Parathyroid adenoma (tissue), 2 donors: Measurements from ENCODE around the gene GPC6.

ENCODE experiments used
- H2AFZ ChIP-seq: fragments of 300-600 bp; sonication (generic); one replicate; pipeline ENCODE4 v1.7.0; 2017; ENCODE audit warnings: antibody characterized with exemption, mild to moderate bottlenecking
- H3K27ac ChIP-seq: fragments of 300-600 bp; sonication (generic); one replicate; pipeline ENCODE4 v1.7.0; 2017
- H3K27me3 ChIP-seq: fragments of 300-600 bp; sonication (generic); one replicate; pipeline ENCODE4 v1.7.0; 2017; ENCODE audit warnings: low read length; ENCODE audit not compliant: control insufficient read depth, insufficient read depth
- H3K36me3 ChIP-seq: fragments of 300-600 bp; sonication (generic); one replicate; pipeline ENCODE4 v1.7.0; 2017; ENCODE audit warnings: low read length; ENCODE audit not compliant: control insufficient read depth, insufficient read depth
- H3K4me1 ChIP-seq: fragments of 300-600 bp; sonication (generic); one replicate; pipeline ENCODE4 v1.7.0; 2017; ENCODE audit warnings: control low read depth
- H3K4me2 ChIP-seq: fragments of 300-600 bp; sonication (generic); one replicate; pipeline ENCODE4 v1.7.0; 2017; ENCODE audit warnings: low read length
- H3K4me3 ChIP-seq: fragments of 300-600 bp; sonication (generic); one replicate; pipeline ENCODE4 v1.7.0; 2017; ENCODE audit warnings: low read depth, low read length
- H3K79me2 ChIP-seq: fragments of 300-600 bp; sonication (generic); one replicate; pipeline ENCODE4 v1.7.0; 2017; ENCODE audit warnings: control low read depth
- H3K9ac ChIP-seq: fragments of 300-600 bp; sonication (generic); one replicate; pipeline ENCODE4 v1.7.0; 2017; ENCODE audit warnings: mild to moderate bottlenecking
- H3K9me3 ChIP-seq: fragments of 300-600 bp; sonication (generic); one replicate; pipeline ENCODE4 v1.7.0; 2017; ENCODE audit warnings: low read length; ENCODE audit not compliant: control insufficient read depth
- CTCF ChIP-seq: fragments of 300-600 bp; sonication (generic); IDR thresholded peaks from one replicate; pipeline ENCODE4 v1.7.0; 2017; ENCODE audit warnings: antibody characterized with exemption, mild to moderate bottlenecking
- donor health status: primary hyperparathyroidism.

GPC6 gene

GRCh38 chr13:94267581-94268366, 1041.2 kb downstream of the GPC6 start:
- no peak overlapping the region for H3K9ac ChIP-seq
- no peak overlapping the region for H3K27ac ChIP-seq
- no peaks in the 10 kb centered on the region for H3K27me3 ChIP-seq
- H3K4me1 ChIP-seq, result no peaks in the 10 kb centered on the region
- H3K79me2 ChIP-seq, result no peaks in the 10 kb centered on the region
- TF ChIP-seq CTCF, result no peak
- H3K9me3 ChIP-seq, result no peaks in the 10 kb centered on the region
- H3K4me3 ChIP-seq, result no peak overlapping the region
- no peaks in the 10 kb centered on the region for H3K36me3 ChIP-seq
- no peak overlapping the region for H3K4me2 ChIP-seq
- no peak overlapping the region for H2AFZ ChIP-seq

- Histone ChIP-seq H3K9me3 (no peaks in the 10 kb centered on the region), H3K79me2 (no peaks in the 10 kb centered on the region), H3K4me1 (no peaks in the 10 kb centered on the region), H3K27me3 (no peaks in the 10 kb centered on the region), H2AFZ (no peak overlapping the region), H3K36me3 (no peaks in the 10 kb centered on the region), H3K27ac (no peak overlapping the region), H3K9ac (no peak overlapping the region), H3K4me3 (no peak overlapping the region), H3K4me2 (no peak overlapping the region)
- no peak for TF ChIP-seq CTCF
Observed at GRCh38 chr13:94268661-94269060, 1042.1 kb downstream of the GPC6 start.

GRCh38 chr13:94269557-94269956, 1043.0 kb downstream of the GPC6 start:
- Histone ChIP-seq H3K36me3 (no peaks in the 10 kb centered on the region), H3K27me3 (no peaks in the 10 kb centered on the region), H3K9me3 (no peaks in the 10 kb centered on the region), H3K4me2 (no peak overlapping the region), H3K27ac (no peak overlapping the region), H3K79me2 (no peaks in the 10 kb centered on the region), H2AFZ (no peak overlapping the region), H3K9ac (no peak overlapping the region), H3K4me1 (no peaks in the 10 kb centered on the region), H3K4me3 (no peak overlapping the region)
- no peak for TF ChIP-seq CTCF

GRCh38 chr13:94270556-94270955, 1043.9 kb downstream of the GPC6 start:
- Histone ChIP-seq H3K36me3 (no peaks in the 10 kb centered on the region), H3K4me3 (no peak overlapping the region), H3K27me3 (no peaks in the 10 kb centered on the region), H2AFZ (no peak overlapping the region), H3K9me3 (no peaks in the 10 kb centered on the region), H3K79me2 (no peaks in the 10 kb centered on the region), H3K27ac (no peak overlapping the region), H3K9ac (no peak overlapping the region), H3K4me1 (no peaks in the 10 kb centered on the region), H3K4me2 (no peak overlapping the region)
- no peak for TF ChIP-seq CTCF

GRCh38 chr13:94272038-94272437, 1045.4 kb downstream of the GPC6 start:
- Histone ChIP-seq H3K27ac (no peak overlapping the region), H2AFZ (no peak overlapping the region), H3K9ac (no peak overlapping the region), H3K79me2 (no peaks in the 10 kb centered on the region), H3K36me3 (no peaks in the 10 kb centered on the region), H3K4me2 (no peak overlapping the region), H3K4me3 (no peak overlapping the region), H3K27me3 (no peaks in the 10 kb centered on the region), H3K4me1 (no peaks in the 10 kb centered on the region), H3K9me3 (no peaks in the 10 kb centered on the region)
- no peak for TF ChIP-seq CTCF
